ENCODE measurements around the gene TOR1AIP1. TPM values are rescaled to one million over a fixed set of nuclear protein-coding genes. Genes with fewer than 3 reads are reported as not detected.
"Not testable (repeated sequence)": the region's sequence is repeated elsewhere in the genome, so short reads cannot be mapped to it uniquely, and the experiment has no call there.

The TOR1AIP1 gene, protein sequence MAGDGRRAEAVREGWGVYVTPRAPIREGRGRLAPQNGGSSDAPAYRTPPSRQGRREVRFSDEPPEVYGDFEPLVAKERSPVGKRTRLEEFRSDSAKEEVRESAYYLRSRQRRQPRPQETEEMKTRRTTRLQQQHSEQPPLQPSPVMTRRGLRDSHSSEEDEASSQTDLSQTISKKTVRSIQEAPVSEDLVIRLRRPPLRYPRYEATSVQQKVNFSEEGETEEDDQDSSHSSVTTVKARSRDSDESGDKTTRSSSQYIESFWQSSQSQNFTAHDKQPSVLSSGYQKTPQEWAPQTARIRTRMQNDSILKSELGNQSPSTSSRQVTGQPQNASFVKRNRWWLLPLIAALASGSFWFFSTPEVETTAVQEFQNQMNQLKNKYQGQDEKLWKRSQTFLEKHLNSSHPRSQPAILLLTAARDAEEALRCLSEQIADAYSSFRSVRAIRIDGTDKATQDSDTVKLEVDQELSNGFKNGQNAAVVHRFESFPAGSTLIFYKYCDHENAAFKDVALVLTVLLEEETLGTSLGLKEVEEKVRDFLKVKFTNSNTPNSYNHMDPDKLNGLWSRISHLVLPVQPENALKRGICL
- total RNA-seq (10 to 100 TPM; 74.7 to 76.8 TPM), polyA plus RNA-seq (ENCODE audit: insufficient read length in 2 of 2) (10 to 100 TPM; 37.2 to 50.3 TPM)
- long read RNA-seq, donor 1, full-length matches to known transcripts, result 11 of 11 reads
- long read RNA-seq, donor 1, partial matches to known transcripts, result 0 of 11 reads
- long read RNA-seq, donor 1, other reads (novel, unspliced or antisense), result 0 of 11 reads
- long read RNA-seq, donor 2, full-length matches to known transcripts, result 4 of 9 reads
- long read RNA-seq, donor 2, partial matches to known transcripts, result 5 of 9 reads
- long read RNA-seq, donor 2, other reads (novel, unspliced or antisense), result 0 of 9 reads
- long read RNA-seq, donor 3, full-length matches to known transcripts, result 4 of 15 reads
- long read RNA-seq, donor 3, partial matches to known transcripts, result 11 of 15 reads
- long read RNA-seq, donor 3, other reads (novel, unspliced or antisense), result 0 of 15 reads
- long read RNA-seq, donor 4, full-length matches to known transcripts, result 9 of 42 reads
- long read RNA-seq, donor 4, partial matches to known transcripts, result 33 of 42 reads
- long read RNA-seq, donor 4, other reads (novel, unspliced or antisense), result 0 of 42 reads

GRCh38 chr1:179882253-179883039 lies at the start of gene TOR1AIP1:
Gene TOR1AIP1 (plus strand): TSS chr1:179882285. CDS start chr1:179882503, 218 bp downstream.
- H3K4me1 ChIP-seq (ENCODE audit: control insufficient read depth, insufficient read depth, low read length), result no peaks in the 10 kb centered on the region
- WGBS (ENCODE audit: insufficient coverage), result under 1% methylated on average over 72 of the region's 72 CpGs
- H3K4me3 ChIP-seq (ENCODE audit: low read depth, low read length), result peak within 1 kb of the TSS; percentile 84

GRCh38 chr1:179836686-179837445 lies 45.2 kb upstream of the TOR1AIP1 start:
- H3K4me1 ChIP-seq (ENCODE audit: control insufficient read depth, insufficient read depth, low read length); H3K36me3 ChIP-seq (ENCODE audit: control insufficient read depth, insufficient read depth, low read length); H3K27ac ChIP-seq (ENCODE audit: low read depth, low read length); H3K4me3 ChIP-seq (ENCODE audit: low read depth, low read length); DNase-seq (ENCODE audit: low read depth in 4 of 6, low spot score in 6 of 6); H3K9me3 ChIP-seq (ENCODE audit: control insufficient read depth, insufficient read depth, low read length); H3K27me3 ChIP-seq (ENCODE audit: control insufficient read depth, insufficient read depth, low read length): not testable (repeated sequence)
- 99% methylated on average over 35 of the region's 38 CpGs for WGBS (ENCODE audit: insufficient coverage)

More at GRCh38 chr1:179882253-179883039, at the start of gene TOR1AIP1:
- Histone ChIP-seq H3K27ac (ENCODE audit: low read depth, low read length) (peak within 1 kb of the TSS; percentile 100), H3K9me3 (ENCODE audit: control insufficient read depth, insufficient read depth, low read length) (no peaks in the 10 kb centered on the region), H3K36me3 (ENCODE audit: control insufficient read depth, insufficient read depth, low read length) (peaks cover 4% of the 10 kb centered on the region), H3K27me3 (ENCODE audit: control insufficient read depth, insufficient read depth, low read length) (no peaks in the 10 kb centered on the region)
- DNase-seq (ENCODE audit: low read depth in 4 of 6, low spot score in 6 of 6), result peak; percentile 92 to 99 (median 95)

- no peaks in the 10 kb centered on the region for H3K4me1 ChIP-seq (ENCODE audit: control insufficient read depth, insufficient read depth, low read length)
- peaks cover 14% of the 10 kb centered on the region for H3K36me3 ChIP-seq (ENCODE audit: control insufficient read depth, insufficient read depth, low read length)
- DNase-seq (ENCODE audit: low read depth in 4 of 6, low spot score in 6 of 6), result no peak
- no peak overlapping the region for H3K27ac ChIP-seq (ENCODE audit: low read depth, low read length)
- H3K9me3 ChIP-seq (ENCODE audit: control insufficient read depth, insufficient read depth, low read length), result no peaks in the 10 kb centered on the region
- no peaks in the 10 kb centered on the region for H3K27me3 ChIP-seq (ENCODE audit: control insufficient read depth, insufficient read depth, low read length)
- no peak overlapping the region for H3K4me3 ChIP-seq (ENCODE audit: low read depth, low read length)
- 87% methylated on average over 3 of the region's 3 CpGs for WGBS (ENCODE audit: insufficient coverage)
Measured at GRCh38 chr1:179840107-179840506, 42.0 kb upstream of the TOR1AIP1 start.

DNA sequence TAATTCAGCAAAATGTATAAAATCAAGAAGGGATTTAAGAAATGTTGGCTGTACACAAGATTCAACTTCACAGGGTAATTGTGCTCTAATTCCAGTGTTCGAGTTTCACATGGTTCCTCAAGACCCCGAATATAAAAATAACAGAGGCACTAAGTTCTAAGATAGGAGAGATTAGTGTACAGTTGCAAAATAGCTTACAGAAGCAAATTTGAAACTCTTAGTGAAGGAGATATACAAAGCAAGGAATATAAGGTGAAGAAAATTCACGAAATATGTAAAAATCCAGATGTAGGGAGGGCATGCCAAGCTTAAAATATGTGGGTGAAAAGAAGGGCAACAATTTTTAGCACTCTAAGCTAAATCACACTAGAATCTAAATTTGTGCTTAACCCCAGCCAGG lies 33.9 kb upstream of the TOR1AIP1 start:
- DNase-seq (ENCODE audit: low read depth in 4 of 6, low spot score in 6 of 6), result no peak
- H3K4me1 ChIP-seq (ENCODE audit: control insufficient read depth, insufficient read depth, low read length), result no peaks in the 10 kb centered on the region
- H3K36me3 ChIP-seq (ENCODE audit: control insufficient read depth, insufficient read depth, low read length), result peaks cover 25% of the 10 kb centered on the region
- H3K27me3 ChIP-seq (ENCODE audit: control insufficient read depth, insufficient read depth, low read length), result no peaks in the 10 kb centered on the region
- H3K4me3 ChIP-seq (ENCODE audit: low read depth, low read length), result no peak overlapping the region
- no peaks in the 10 kb centered on the region for H3K9me3 ChIP-seq (ENCODE audit: control insufficient read depth, insufficient read depth, low read length)
- no peak overlapping the region for H3K27ac ChIP-seq (ENCODE audit: low read depth, low read length)
- 100% methylated on average over 1 of the region's 3 CpGs for WGBS (ENCODE audit: insufficient coverage)

GRCh38 chr1:179853102-179853501 lies 29.0 kb upstream of the TOR1AIP1 start:
- Histone ChIP-seq H3K27ac (ENCODE audit: low read depth, low read length) (no peak overlapping the region), H3K4me1 (ENCODE audit: control insufficient read depth, insufficient read depth, low read length) (no peaks in the 10 kb centered on the region), H3K4me3 (ENCODE audit: low read depth, low read length) (no peak overlapping the region), H3K9me3 (ENCODE audit: control insufficient read depth, insufficient read depth, low read length) (no peaks in the 10 kb centered on the region), H3K36me3 (ENCODE audit: control insufficient read depth, insufficient read depth, low read length) (peaks cover 21% of the 10 kb centered on the region), H3K27me3 (ENCODE audit: control insufficient read depth, insufficient read depth, low read length) (no peaks in the 10 kb centered on the region)
- no CpG with 5 or more reads among the region's 1 CpG for WGBS (ENCODE audit: insufficient coverage)
- no peak for DNase-seq (ENCODE audit: low read depth in 4 of 6, low spot score in 6 of 6)

DNA sequence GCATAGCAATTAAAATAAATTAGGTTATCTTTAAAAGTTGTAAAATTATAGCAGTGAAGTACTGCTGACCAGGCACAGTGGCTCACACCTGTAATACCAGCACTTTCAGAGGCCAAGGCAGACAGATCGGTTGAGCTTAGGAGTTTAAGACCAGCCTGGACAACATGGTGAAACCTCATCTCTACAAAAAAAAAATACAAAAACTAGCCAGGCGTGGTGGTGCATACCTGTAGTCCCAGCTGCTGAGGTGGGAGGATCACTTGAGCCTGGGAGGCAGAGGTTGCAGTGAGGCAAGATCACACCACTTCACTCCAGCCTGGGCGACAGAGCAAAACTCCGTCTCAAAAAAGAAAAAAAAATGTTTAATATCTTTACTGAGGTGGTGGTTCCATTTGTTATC lies 26.3 kb upstream of the TOR1AIP1 start:
- DNase-seq (ENCODE audit: low read depth in 4 of 6, low spot score in 6 of 6); H3K27me3 ChIP-seq (ENCODE audit: control insufficient read depth, insufficient read depth, low read length); H3K9me3 ChIP-seq (ENCODE audit: control insufficient read depth, insufficient read depth, low read length); H3K36me3 ChIP-seq (ENCODE audit: control insufficient read depth, insufficient read depth, low read length); H3K4me3 ChIP-seq (ENCODE audit: low read depth, low read length); H3K4me1 ChIP-seq (ENCODE audit: control insufficient read depth, insufficient read depth, low read length); H3K27ac ChIP-seq (ENCODE audit: low read depth, low read length): not testable (repeated sequence)
- WGBS (ENCODE audit: insufficient coverage), result no CpG with 5 or more reads among the region's 4 CpGs

- no peaks in the 10 kb centered on the region for H3K9me3 ChIP-seq (ENCODE audit: control insufficient read depth, insufficient read depth, low read length)
- no CpG with 5 or more reads among the region's 2 CpGs for WGBS (ENCODE audit: insufficient coverage)
- H3K4me3 ChIP-seq (ENCODE audit: low read depth, low read length), result no peak overlapping the region
- peaks cover 7% of the 10 kb centered on the region for H3K36me3 ChIP-seq (ENCODE audit: control insufficient read depth, insufficient read depth, low read length)
- H3K27me3 ChIP-seq (ENCODE audit: control insufficient read depth, insufficient read depth, low read length), result no peaks in the 10 kb centered on the region
- H3K27ac ChIP-seq (ENCODE audit: low read depth, low read length), result no peak overlapping the region
- DNase-seq (ENCODE audit: low read depth in 4 of 6, low spot score in 6 of 6), result no peak
- H3K4me1 ChIP-seq (ENCODE audit: control insufficient read depth, insufficient read depth, low read length), result no peaks in the 10 kb centered on the region
Measured at GRCh38 chr1:179856296-179856695, 25.8 kb upstream of the TOR1AIP1 start.

DNA sequence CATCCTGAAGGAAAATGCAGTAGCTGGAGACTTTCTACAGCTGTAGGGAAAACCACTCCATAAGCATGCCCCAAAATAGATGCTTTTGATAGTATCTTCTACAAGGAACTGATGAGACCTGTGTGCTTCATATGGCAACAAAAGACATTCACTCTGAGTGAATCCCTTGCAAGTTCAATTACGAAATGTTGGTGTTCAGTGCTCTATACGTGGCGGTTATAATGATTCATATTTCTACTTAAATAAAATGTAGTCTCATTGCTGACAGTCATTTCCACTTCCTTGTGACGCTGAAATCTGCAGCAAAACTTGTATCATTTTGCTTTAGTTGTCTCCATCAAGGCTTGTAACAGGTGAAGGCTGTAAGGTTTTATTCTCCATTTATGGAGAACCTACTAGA lies 25.1 kb upstream of the TOR1AIP1 start:
- Histone ChIP-seq H3K36me3 (ENCODE audit: control insufficient read depth, insufficient read depth, low read length) (peaks cover 4% of the 10 kb centered on the region), H3K4me3 (ENCODE audit: low read depth, low read length) (no peak overlapping the region), H3K4me1 (ENCODE audit: control insufficient read depth, insufficient read depth, low read length) (no peaks in the 10 kb centered on the region), H3K9me3 (ENCODE audit: control insufficient read depth, insufficient read depth, low read length) (no peaks in the 10 kb centered on the region), H3K27ac (ENCODE audit: low read depth, low read length) (no peak overlapping the region), H3K27me3 (ENCODE audit: control insufficient read depth, insufficient read depth, low read length) (no peaks in the 10 kb centered on the region)
- 88% methylated on average over 1 of the region's 4 CpGs for WGBS (ENCODE audit: insufficient coverage)
- no peak for DNase-seq (ENCODE audit: low read depth in 4 of 6, low spot score in 6 of 6)
